T-helper 1 cell treated with Interleukin-12 subunit alpha and Interleukin-12 subunit beta and Interleukin-4 antibody, amounts not matched to agents 30 μg/mL and 1 μg/mL, for 36 hours (primary cell): ENCODE results near the gene SFTPB.
"Not testable (repeated sequence)": the region's sequence is repeated elsewhere in the genome, so short reads cannot be mapped to it uniquely, and the experiment has no call there.

Experiments
- H3K27ac Mint-ChIP-seq: one replicate; pipeline ENCODE4 v1.8.0; 2021; ENCODE audit warnings: mild to moderate bottlenecking, mixed read lengths
- H3K27me3 Mint-ChIP-seq: one replicate; pipeline ENCODE4 v1.8.0; 2021; ENCODE audit warnings: low read depth, mixed read lengths
- H3K36me3 Mint-ChIP-seq: one replicate; pipeline ENCODE4 v1.8.0; 2021; ENCODE audit warnings: low read depth, mixed read lengths
- H3K4me1 Mint-ChIP-seq: one replicate; pipeline ENCODE4 v1.8.0; 2021; ENCODE audit warnings: low read depth, mixed read lengths
- H3K4me3 Mint-ChIP-seq: one replicate; pipeline ENCODE4 v1.8.0; 2021; ENCODE audit warnings: mild to moderate bottlenecking, moderate library complexity, mixed read lengths
- H3K9me3 Mint-ChIP-seq: one replicate; pipeline ENCODE4 v1.8.0; 2021; ENCODE audit warnings: mixed read lengths

The SFTPB gene

GRCh38 chr2:85646166-85646565 is 21.8 kb downstream of the SFTPB start:
- Mint-ChIP-seq H3K27ac (no peak overlapping the region), H3K4me1 (peaks cover 20% of the 10 kb centered on the region), H3K9me3 (no peaks in the 10 kb centered on the region), H3K27me3 (no peaks in the 10 kb centered on the region), H3K4me3 (no peak overlapping the region), H3K36me3 (peaks cover 62% of the 10 kb centered on the region)

- Mint-ChIP-seq H3K27ac (no peak overlapping the region), H3K4me3 (no peak overlapping the region), H3K36me3 (peaks cover 65% of the 10 kb centered on the region), H3K9me3 (no peaks in the 10 kb centered on the region), H3K4me1 (peaks cover 22% of the 10 kb centered on the region), H3K27me3 (no peaks in the 10 kb centered on the region)
Observed at GRCh38 chr2:85644909-85645308, 23.1 kb downstream of the SFTPB start.

DNA sequence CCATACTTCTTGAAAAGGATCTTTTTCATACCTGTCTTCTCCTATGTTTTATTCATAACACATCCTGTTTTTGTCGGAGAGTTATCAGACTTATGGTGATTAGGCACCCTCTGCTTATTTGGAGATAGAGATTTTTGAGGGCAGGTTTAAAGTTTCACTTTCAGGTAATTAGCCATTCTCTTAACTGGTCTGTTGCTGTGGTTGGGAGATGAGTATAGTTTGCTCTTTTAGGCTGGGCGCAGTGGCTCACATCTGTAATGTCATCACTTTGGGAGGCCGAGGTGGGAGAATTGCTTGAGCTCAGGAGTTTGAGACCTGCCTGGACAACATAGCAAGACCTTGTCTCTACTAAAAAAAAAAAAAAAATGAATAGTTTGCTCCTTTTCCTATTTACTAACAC is 25.3 kb downstream of the SFTPB start:
- Mint-ChIP-seq H3K27me3 (no peaks in the 10 kb centered on the region), H3K9me3 (no peaks in the 10 kb centered on the region), H3K36me3 (peaks cover 55% of the 10 kb centered on the region), H3K4me1 (peaks cover 22% of the 10 kb centered on the region), H3K27ac (peak overlapping the region; percentile 38), H3K4me3 (no peak overlapping the region)

GRCh38 chr2:85635636-85636035 is 32.4 kb downstream of the SFTPB start:
- Mint-ChIP-seq H3K36me3 (peaks cover 47% of the 10 kb centered on the region), H3K27me3 (no peaks in the 10 kb centered on the region), H3K9me3 (no peaks in the 10 kb centered on the region), H3K4me3 (no peak overlapping the region), H3K4me1 (peaks cover 13% of the 10 kb centered on the region), H3K27ac (no peak overlapping the region)

GRCh38 chr2:85635011-85635410 is 33.0 kb downstream of the SFTPB start:
- H3K9me3 Mint-ChIP-seq, result no peaks in the 10 kb centered on the region
- peak overlapping the region; percentile 8 for H3K27ac Mint-ChIP-seq
- no peaks in the 10 kb centered on the region for H3K27me3 Mint-ChIP-seq
- H3K36me3 Mint-ChIP-seq, result peaks cover 49% of the 10 kb centered on the region
- peaks cover 16% of the 10 kb centered on the region for H3K4me1 Mint-ChIP-seq
- no peak overlapping the region for H3K4me3 Mint-ChIP-seq

- Mint-ChIP-seq H3K4me3 (no peak overlapping the region), H3K9me3 (no peaks in the 10 kb centered on the region), H3K4me1 (peaks cover 17% of the 10 kb centered on the region), H3K27me3 (no peaks in the 10 kb centered on the region), H3K36me3 (peaks cover 52% of the 10 kb centered on the region), H3K27ac (no peak overlapping the region)
Observed at GRCh38 chr2:85631316-85631715, 36.7 kb downstream of the SFTPB start.

DNA sequence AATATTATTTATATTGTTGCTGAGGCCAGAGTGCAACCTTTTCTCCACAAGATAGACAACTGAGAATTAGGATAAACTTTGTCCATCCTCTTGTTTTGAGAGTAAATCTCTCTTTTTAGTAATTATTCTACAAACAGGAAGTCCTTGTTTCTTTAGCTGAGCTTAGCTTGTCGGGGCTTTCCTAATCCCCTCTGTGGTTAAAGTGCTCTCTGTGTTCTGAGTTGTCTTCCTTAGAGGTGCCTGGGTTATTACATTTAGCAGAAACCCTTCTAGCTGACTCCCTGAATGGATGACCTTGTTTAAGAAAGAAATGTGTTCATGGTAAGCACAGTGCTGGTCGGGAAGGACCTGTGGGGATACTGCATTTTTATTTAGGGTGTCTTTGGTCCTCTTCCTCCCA is 39.3 kb downstream of the SFTPB start:
- Mint-ChIP-seq H3K9me3 (no peaks in the 10 kb centered on the region), H3K4me3 (peak overlapping the region; percentile 48), H3K36me3 (peaks cover 48% of the 10 kb centered on the region), H3K27me3 (no peaks in the 10 kb centered on the region), H3K4me1 (peaks cover 13% of the 10 kb centered on the region), H3K27ac (peak overlapping the region; percentile 82)

DNA sequence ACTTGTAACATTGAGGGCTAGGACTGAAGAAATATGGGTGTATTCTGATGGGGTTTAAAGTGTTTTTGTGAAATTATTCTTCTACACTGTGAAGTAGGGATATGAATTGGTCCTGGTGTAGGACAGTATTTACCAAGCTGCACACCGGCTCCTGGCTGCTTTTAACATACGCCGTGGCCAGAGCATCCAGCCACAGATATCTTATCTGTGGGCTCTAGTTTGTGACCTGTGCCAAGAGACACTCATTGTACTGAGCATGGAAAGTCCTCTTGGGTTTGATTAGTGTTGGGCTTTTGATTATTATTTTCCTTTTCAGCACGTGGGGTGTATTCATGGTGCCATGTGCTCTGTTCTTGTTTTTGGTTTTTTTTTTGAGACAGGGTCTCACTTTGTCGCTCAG is 44.0 kb downstream of the SFTPB start:
- Mint-ChIP-seq H3K27ac (no peak overlapping the region), H3K9me3 (no peaks in the 10 kb centered on the region), H3K27me3 (no peaks in the 10 kb centered on the region), H3K36me3 (peaks cover 45% of the 10 kb centered on the region), H3K4me3 (no peak overlapping the region), H3K4me1 (peaks cover 12% of the 10 kb centered on the region)

DNA sequence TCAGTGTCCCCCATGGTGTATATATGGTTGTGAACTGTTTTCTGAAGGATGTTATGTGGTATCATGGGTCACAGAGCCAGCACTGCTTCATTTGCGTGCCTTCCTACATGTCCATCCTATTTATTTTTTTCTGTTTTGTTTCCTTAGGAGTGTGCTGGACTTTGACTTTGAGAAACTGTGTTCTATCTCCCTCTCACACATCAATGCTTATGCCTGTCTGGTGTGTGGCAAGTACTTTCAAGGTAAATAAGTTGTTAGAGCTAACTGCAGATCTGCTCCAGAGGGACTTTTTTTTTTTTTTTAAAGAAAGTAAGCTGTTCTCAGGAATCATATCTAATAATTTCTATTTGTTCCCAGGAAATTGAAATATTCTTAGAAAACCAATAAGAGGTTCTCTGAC is 46.7 kb downstream of the SFTPB start:
- H3K4me3 Mint-ChIP-seq, result no peak overlapping the region
- H3K27me3 Mint-ChIP-seq, result no peaks in the 10 kb centered on the region
- no peak overlapping the region for H3K27ac Mint-ChIP-seq
- H3K4me1 Mint-ChIP-seq, result peaks cover 12% of the 10 kb centered on the region
- H3K9me3 Mint-ChIP-seq, result no peaks in the 10 kb centered on the region
- peaks cover 30% of the 10 kb centered on the region for H3K36me3 Mint-ChIP-seq

DNA sequence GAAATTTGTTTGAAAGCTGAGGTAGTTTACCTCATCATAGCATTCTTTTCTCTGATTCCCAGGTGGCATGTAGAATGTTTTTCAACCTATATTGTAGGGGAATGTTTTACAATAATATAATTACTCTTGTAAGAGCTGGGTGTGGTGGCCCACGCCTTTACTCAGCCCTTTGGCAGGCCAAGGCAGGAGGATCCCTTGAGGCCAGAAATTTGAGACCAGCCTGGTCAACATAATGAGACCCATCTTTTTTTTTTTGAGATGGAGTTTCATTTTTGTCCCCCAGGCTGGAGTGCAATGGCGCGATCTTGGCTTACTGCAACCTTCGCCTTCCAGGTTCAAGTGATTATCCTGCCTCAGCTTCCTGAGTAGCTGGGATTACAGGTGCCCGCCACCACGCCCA is 48.4 kb downstream of the SFTPB start:
- Mint-ChIP-seq H3K36me3 (peaks cover 22% of the 10 kb centered on the region), H3K27ac (no peak overlapping the region), H3K9me3 (no peaks in the 10 kb centered on the region), H3K27me3 (no peaks in the 10 kb centered on the region), H3K4me3 (no peak overlapping the region), H3K4me1 (peaks cover 13% of the 10 kb centered on the region)

DNA sequence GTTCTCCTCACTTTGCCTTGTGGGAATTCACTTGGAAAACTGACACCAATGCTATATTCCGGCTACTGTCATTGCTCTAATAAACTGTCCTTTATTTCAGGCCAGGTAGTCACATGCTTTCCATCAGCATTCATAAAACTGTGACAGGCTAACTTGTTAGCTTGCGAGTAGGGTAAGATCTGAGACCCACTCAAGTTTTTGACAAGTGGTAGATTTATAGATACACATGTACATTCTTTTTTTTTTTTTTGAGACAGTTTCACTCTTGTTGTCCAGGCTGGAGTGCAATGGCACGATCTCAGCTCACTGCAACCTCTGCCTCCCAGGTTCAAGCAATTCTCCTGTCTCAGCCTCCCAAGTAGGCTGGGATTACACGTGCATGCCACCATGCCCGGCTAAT is 50.3 kb downstream of the SFTPB start:
- Mint-ChIP-seq H3K4me1 (peaks cover 10% of the 10 kb centered on the region), H3K36me3 (peaks cover 11% of the 10 kb centered on the region), H3K4me3 (peak overlapping the region; percentile 96)
- not testable (repeated sequence) for H3K27ac Mint-ChIP-seq, H3K9me3 Mint-ChIP-seq, H3K27me3 Mint-ChIP-seq

GRCh38 chr2:85615413-85615728 is 52.6 kb downstream of the SFTPB start:
- Mint-ChIP-seq H3K27ac (no peak overlapping the region), H3K4me3 (no peak overlapping the region), H3K36me3 (peaks cover 5% of the 10 kb centered on the region), H3K9me3 (no peaks in the 10 kb centered on the region), H3K27me3 (no peaks in the 10 kb centered on the region), H3K4me1 (peaks cover 18% of the 10 kb centered on the region)

DNA sequence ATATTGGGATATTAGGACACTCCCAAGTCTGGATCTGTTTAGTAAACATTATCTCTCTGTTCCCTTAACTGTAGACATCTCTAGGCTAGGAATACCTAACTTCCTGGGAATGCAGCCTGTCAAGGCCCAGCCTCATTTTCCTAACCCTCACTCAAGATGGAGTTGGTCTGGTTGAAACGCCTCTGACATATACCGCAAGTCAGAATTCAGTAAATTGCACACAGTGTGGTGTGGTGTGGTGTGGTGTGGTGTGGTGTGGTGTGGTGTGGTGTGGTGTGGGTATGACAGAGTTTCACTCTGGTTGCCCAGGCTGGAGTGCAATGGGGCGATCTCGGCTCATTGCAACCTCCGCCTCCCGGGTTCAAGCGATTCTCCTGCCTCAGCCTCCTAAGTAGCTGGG is 53.2 kb downstream of the SFTPB start:
- H3K27me3 Mint-ChIP-seq, H3K36me3 Mint-ChIP-seq, H3K9me3 Mint-ChIP-seq, H3K4me3 Mint-ChIP-seq: not testable (repeated sequence)
- Mint-ChIP-seq H3K27ac (peak overlapping the region; percentile 49), H3K4me1 (peaks cover 22% of the 10 kb centered on the region)

DNA sequence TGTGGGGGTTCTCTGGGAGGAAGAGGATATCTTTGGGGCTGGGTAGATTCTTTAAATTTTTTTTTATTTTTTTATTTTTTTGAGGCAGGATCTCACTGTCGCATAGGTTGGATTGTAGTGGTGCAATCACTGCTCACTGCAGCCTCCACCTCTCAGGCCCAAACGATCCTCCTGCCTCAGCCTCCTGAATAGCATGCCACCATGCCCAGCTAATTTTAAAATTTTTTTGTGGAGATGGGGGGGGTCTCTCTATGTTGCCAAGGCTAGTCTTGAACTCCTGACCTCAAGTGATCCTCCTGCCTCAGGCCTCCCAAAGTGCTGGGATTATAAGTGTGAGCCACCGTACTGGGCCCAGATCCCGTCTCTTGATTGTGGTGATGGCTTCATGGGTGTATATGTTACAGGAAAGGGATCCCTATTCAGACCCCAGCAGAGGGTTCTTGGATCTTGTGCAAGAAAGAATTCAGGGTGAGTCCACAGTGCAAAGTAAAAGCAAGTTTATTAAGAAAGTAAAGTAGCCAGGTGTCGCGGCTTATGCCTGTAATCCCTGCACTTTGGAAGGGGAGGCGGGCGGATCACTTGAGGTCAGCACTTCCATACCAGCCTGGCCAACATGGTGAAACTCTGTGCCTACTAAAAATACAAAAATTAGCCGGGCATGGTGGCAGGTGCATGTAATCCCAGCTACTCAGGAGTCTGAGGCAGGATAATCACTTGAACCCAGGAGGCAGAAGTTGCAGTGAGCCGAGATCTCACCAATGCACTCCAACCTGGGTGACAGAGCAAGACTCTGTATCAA is 54.1 kb downstream of the SFTPB start:
- peak overlapping the region; percentile 26 for H3K27ac Mint-ChIP-seq
- H3K36me3 Mint-ChIP-seq, result peaks cover 11% of the 10 kb centered on the region
- H3K4me1 Mint-ChIP-seq, result peaks cover 27% of the 10 kb centered on the region
- H3K9me3 Mint-ChIP-seq, result no peaks in the 10 kb centered on the region
- peak overlapping the region; percentile 28 for H3K4me3 Mint-ChIP-seq
- no peaks in the 10 kb centered on the region for H3K27me3 Mint-ChIP-seq

GRCh38 chr2:85611705-85612587 is 56.1 kb downstream of the SFTPB start, which contains the start of gene C2orf68:
C2orf68 (minus strand) TSS chr2:85612066; CDS start chr2:85611984, 82 bp downstream.
- H3K27me3 Mint-ChIP-seq, result no peaks in the 10 kb centered on the region
- H3K4me1 Mint-ChIP-seq, result peaks cover 24% of the 10 kb centered on the region
- H3K4me3 Mint-ChIP-seq, result peak within 1 kb of the TSS; percentile 100
- H3K9me3 Mint-ChIP-seq, result no peaks in the 10 kb centered on the region
- H3K36me3 Mint-ChIP-seq, result peaks cover 16% of the 10 kb centered on the region
- H3K27ac Mint-ChIP-seq, result peak within 1 kb of the TSS; percentile 96
